Thymus (tissue), 11 donors: Measurements from ENCODE around the gene DMRTC2. TPM values are rescaled to one million over a fixed set of nuclear protein-coding genes. Genes with fewer than 3 reads are reported as not detected.
"Not testable (repeated sequence)": the region's sequence is repeated elsewhere in the genome, so short reads cannot be mapped to it uniquely, and the experiment has no call there.

Source experiments
- DNase-seq, 9 donors: peaks; one replicate each; pipeline ENCODE4 v3.0.0-alpha.2; 2013; ENCODE audit warnings: low spot score in 9 of 9, low read depth in 6 of 9, missing footprints in 1 of 9
- H3K27ac ChIP-seq, 2 donors: one replicate each; pipeline ENCODE4 v1.5.1; 2013; ENCODE audit warnings: control low read depth in 1 of 2, low read depth in 1 of 2, low read length in 1 of 2, mild to moderate bottlenecking in 1 of 2, moderate library complexity in 1 of 2
- H3K27me3 ChIP-seq, 2 donors: one replicate each; pipeline ENCODE4 v1.5.1; 2013; ENCODE audit warnings: low read length in 1 of 2; ENCODE audit not compliant: control insufficient read depth in 2 of 2, insufficient read depth in 1 of 2
- H3K36me3 ChIP-seq, 2 donors: one replicate each; pipeline ENCODE4 v1.5.1; 2013; ENCODE audit warnings: low read length in 1 of 2, mild to moderate bottlenecking in 1 of 2, moderate library complexity in 1 of 2; ENCODE audit not compliant: control insufficient read depth in 2 of 2, insufficient read depth in 2 of 2
- H3K4me1 ChIP-seq, 2 donors: one replicate each; pipeline ENCODE4 v1.5.1; 2013; ENCODE audit warnings: low read length in 2 of 2; ENCODE audit not compliant: control insufficient read depth in 2 of 2, insufficient read depth in 2 of 2
- H3K4me3 ChIP-seq, 2 donors: one replicate each; pipeline ENCODE4 v1.5.1; 2013; ENCODE audit warnings: low read length in 2 of 2, control low read depth in 1 of 2, mild to moderate bottlenecking in 1 of 2
- H3K9me3 ChIP-seq, 2 donors: one replicate each; pipeline ENCODE4 v1.5.1; 2013; ENCODE audit warnings: low read length in 1 of 2, mild to moderate bottlenecking in 1 of 2; ENCODE audit not compliant: control insufficient read depth in 2 of 2, insufficient read depth in 1 of 2
- WGBS: extraction: QIAGEN DNeasy Blood & Tissue Kit; methylation state at CpG from one replicate; pipeline ENCODE4 v1.1.7; 2013; 5-methylcytosine and 5-hydroxymethylcytosine counted together
- polyA plus RNA-seq: library from polyadenylated mRNA; stranded (reverse); fragments of 200-250 nt; gene quantifications from one replicate; pipeline ENCODE4 v1.2.3, GENCODE V29; 2013
- total RNA-seq: library from RNA; stranded (reverse); fragments of 120-200 nt; gene quantifications from one replicate; pipeline ENCODE4 v1.2.4, GENCODE V29; 2013
- donor health status: healthy.

DMRTC2 gene
- total and polyA plus RNA-seq, 2 donors, result 0.07 TPM; not detected in 1

- 24% methylated on average over 16 of the region's 16 CpGs for WGBS
These were observed 26.9 kb downstream of the DMRTC2 start for GRCh38 chr19:41871573-41872383.

GRCh38 chr19:41872384-41872774 lies 27.5 kb downstream of the DMRTC2 start:
- 94% methylated on average over 12 of the region's 12 CpGs for WGBS
- Histone ChIP-seq H3K4me1 (peaks cover 37 to 99% of the 10 kb centered on the region in 2 donors), H3K4me3 (no peak overlapping the region), H3K36me3 (peaks cover 36 to 52% of the 10 kb centered on the region in 2 donors), H3K9me3 (no peaks in the 10 kb centered on the region), H3K27me3 (no peaks in the 10 kb centered on the region), H3K27ac (peak overlapping the region; percentile 84 to 95)
- DNase-seq, result no peak

More at GRCh38 chr19:41871573-41872383, 26.9 kb downstream of the DMRTC2 start:
- DNase-seq, result peak in 3 of 9 donors; percentile 58 to 86 (median 69)
- Histone ChIP-seq H3K27me3 (no peaks in the 10 kb centered on the region), H3K4me1 (peaks cover 34 to 93% of the 10 kb centered on the region in 2 donors), H3K27ac (peak overlapping the region; percentile 84 to 95), H3K36me3 (peaks cover 36 to 57% of the 10 kb centered on the region in 2 donors), H3K9me3 (no peaks in the 10 kb centered on the region), H3K4me3 (no peak overlapping the region)

- H3K27me3 ChIP-seq, result no peaks in the 10 kb centered on the region
- H3K4me3 ChIP-seq, result no peak overlapping the region
- H3K9me3 ChIP-seq, result no peaks in the 10 kb centered on the region
- peaks cover 33 to 46% of the 10 kb centered on the region in 2 donors for H3K36me3 ChIP-seq
- H3K27ac ChIP-seq, result peak overlapping the region; percentile 19 to 38
- peak in 2 of 9 donors; percentile 61 to 78 for DNase-seq
- WGBS, result 62% methylated on average over 18 of the region's 18 CpGs
- H3K4me1 ChIP-seq, result peaks cover 42 to 99% of the 10 kb centered on the region in 2 donors
These were observed 28.2 kb downstream of the DMRTC2 start for GRCh38 chr19:41872775-41873647.

GRCh38 chr19:41875973-41876372 lies 31.1 kb downstream of the DMRTC2 start:
- not testable (repeated sequence) for DNase-seq, H3K9me3 ChIP-seq, H3K27me3 ChIP-seq
- peaks cover 7 to 18% of the 10 kb centered on the region in 2 donors for H3K36me3 ChIP-seq
- peaks cover 47 to 91% of the 10 kb centered on the region in 2 donors for H3K4me1 ChIP-seq
- H3K27ac ChIP-seq, result peak overlapping the region; percentile 91 to 96
- peak overlapping the region in 1 of 2 donors; percentile 32 for H3K4me3 ChIP-seq
- 74% methylated on average over 3 of the region's 3 CpGs for WGBS

GRCh38 chr19:41876847-41877832 lies 32.3 kb downstream of the DMRTC2 start, which contains the start of gene CD79A:
Gene CD79A (plus strand): TSS chr19:41877279. CDS start chr19:41877305, 26 bp downstream.
- H3K27ac ChIP-seq, result peak within 1 kb of the TSS; percentile 91 to 97
- H3K27me3 ChIP-seq, result no peaks in the 10 kb centered on the region
- peak in 3 of 9 donors; percentile 52 to 79 (median 57) for DNase-seq
- no peaks in the 10 kb centered on the region for H3K9me3 ChIP-seq
- H3K36me3 ChIP-seq, result peaks cover 4 to 7% of the 10 kb centered on the region in 2 donors
- H3K4me3 ChIP-seq, result peak within 1 kb of the TSS; percentile 49 to 53
- peaks cover 41 to 85% of the 10 kb centered on the region in 2 donors for H3K4me1 ChIP-seq
- WGBS, result 6% methylated on average over 9 of the region's 9 CpGs

- Histone ChIP-seq H3K27me3 (no peaks in the 10 kb centered on the region), H3K9me3 (no peaks in the 10 kb centered on the region), H3K27ac (peak overlapping the region; percentile 91 to 97), H3K4me3 (peak overlapping the region; percentile 49 to 53), H3K36me3 (no peaks in the 10 kb centered on the region), H3K4me1 (peaks cover 37 to 80% of the 10 kb centered on the region in 2 donors)
- no peak for DNase-seq
- WGBS, result 66% methylated on average over 17 of the region's 17 CpGs
These were observed 33.4 kb downstream of the DMRTC2 start for GRCh38 chr19:41877916-41878905.

GRCh38 chr19:41879080-41879479 lies 34.2 kb downstream of the DMRTC2 start:
- 98% methylated on average over 21 of the region's 21 CpGs for WGBS
- no peak overlapping the region for H3K27ac ChIP-seq
- no peaks in the 10 kb centered on the region for H3K27me3 ChIP-seq
- H3K4me1 ChIP-seq, result peaks cover 35 to 71% of the 10 kb centered on the region in 2 donors
- H3K9me3 ChIP-seq, result no peaks in the 10 kb centered on the region
- no peaks in the 10 kb centered on the region for H3K36me3 ChIP-seq
- no peak overlapping the region for H3K4me3 ChIP-seq
- no peak for DNase-seq
